HG02623 (cell line): Measurements from ENCODE around the gene IGSF3.
"Not testable (repeated sequence)": the region's sequence is repeated elsewhere in the genome, so short reads cannot be mapped to it uniquely, and the experiment has no call there.

Experiments used
- ATAC-seq: cut with Tn5 transposase; IDR thresholded peaks from one replicate; pipeline ENCODE4 v1.9.1; 2021; ENCODE audit warnings: moderate library complexity; ENCODE audit not compliant: unreplicated experiment

IGSF3 gene

DNA sequence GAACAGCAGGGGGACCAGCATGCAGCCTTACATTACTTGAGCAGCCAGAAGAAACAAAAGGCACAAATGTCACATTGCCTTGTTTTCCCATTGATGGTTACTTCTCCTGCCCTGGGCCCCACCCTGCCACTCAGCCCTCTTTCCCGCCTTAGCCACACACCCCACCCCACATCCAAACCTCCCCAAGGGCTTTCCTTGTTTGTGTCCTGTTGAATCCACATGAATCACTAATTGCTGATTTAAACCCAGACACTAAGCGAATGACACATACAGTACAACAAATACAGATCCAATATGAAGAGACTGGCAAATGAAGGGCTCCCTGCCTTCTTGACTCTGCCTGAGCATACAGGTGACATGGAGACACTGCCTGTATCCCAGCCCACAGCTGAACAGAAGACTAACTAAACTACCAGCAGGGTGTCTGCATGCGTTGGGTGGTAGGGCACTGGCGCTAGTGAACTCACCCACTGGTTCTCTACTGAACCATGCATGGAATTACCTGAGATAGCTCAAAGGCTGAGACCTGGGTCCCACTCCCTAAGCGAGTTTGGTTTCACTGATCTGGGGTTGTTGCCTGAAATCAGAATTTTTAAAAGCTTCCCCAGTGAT, 3.1 kb downstream of the IGSF3 start:
- no peak for ATAC-seq

DNA sequence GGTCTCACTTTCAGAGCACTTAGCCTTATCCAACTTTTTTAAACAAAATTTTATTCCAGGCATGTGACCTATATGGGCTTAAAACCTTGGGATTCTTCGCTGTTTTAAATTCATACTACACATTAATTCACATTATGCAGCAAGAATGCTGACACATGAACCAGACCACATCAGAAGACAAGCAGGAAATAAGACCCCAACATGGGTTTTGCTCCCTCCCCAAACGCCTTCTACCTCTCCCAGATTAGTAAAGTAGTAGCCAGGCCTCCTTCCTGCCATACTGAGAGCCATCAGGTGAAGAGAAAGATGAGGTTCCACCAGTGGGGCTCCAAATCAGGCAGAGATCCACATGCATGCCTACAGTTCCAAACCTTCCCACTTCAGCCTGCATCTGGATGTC, 3.7 kb downstream of the IGSF3 start:
- ATAC-seq = no peak

DNA sequence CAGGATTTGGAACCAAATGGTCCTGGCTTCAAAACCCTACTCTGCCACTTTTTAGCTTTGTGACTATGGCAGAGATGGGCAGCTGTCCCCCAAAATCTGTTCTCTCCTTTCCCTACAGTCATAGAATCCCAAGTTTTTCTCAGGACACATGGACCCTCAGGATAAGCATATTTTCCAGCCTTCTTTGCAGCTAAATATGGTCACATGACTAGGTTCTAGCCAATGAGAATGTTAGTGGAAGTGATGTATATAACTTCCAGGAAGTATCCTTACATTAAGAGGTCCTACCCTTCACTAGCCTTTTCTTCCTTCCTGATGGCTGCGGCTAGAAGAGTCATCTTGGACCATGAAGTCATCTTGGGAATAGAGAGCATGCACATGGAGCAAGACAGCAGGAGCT, 5.9 kb downstream of the IGSF3 start:
- no peak for ATAC-seq

DNA sequence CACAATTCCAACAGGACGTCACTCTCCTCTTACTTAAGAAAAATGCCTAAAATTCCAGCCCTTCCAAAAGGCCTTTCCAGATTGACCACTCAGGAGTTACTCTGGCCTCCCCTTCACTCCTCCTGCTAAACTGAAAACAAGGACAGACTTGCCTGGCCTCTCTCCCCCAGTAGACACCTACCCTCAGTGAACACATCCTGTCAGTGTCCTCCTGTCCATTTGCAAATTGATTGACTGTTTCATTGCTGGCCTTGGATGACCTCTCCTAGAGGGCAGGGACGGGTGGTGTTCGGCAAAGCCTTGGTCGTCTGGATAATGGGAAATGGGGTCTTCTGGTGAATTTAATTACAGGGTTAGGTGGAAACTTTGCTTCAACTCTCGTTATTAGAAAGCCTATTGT, 8.9 kb downstream of the IGSF3 start:
- not testable (repeated sequence) for ATAC-seq

DNA sequence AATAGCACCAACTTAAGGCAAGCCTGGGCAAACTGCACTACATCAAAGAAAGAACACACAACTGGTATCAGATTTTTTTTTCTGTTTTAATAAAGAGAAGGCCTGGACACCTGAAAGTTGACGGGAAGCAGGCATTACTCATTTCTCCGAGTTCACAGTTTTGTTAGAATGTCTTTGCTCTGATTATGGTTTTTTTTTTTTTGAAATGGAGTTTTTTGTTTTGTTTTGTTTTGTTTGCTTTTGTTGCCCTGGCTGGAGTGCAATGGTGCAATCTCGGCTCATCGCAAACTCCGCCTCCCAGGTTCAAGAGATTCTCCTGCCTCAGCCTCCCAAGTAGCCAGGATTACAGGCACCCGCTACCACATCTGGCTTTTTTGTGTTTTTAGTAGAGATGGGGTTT, 9.7 kb downstream of the IGSF3 start:
- not testable (repeated sequence) for ATAC-seq

DNA sequence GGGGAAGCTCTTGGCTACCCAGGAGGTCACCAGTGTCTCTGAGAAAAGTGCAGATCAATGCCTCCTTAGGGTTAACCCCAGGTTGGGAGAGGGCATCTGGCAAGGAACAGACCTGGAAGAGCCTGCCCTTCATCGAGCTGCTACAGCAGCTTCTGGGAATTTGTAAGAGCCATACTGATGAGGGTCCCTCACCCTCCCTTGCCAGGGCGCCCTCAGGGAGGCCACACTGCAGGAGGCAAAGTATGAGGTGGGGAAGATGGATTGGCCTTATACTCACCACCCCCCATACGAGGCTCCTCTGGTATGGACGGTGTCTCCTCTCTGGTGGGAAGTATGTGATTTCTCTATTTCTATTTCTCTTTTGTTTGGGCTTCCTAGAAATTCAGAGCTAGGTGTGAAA, 13.2 kb downstream of the IGSF3 start:
- ATAC-seq = no peak

DNA sequence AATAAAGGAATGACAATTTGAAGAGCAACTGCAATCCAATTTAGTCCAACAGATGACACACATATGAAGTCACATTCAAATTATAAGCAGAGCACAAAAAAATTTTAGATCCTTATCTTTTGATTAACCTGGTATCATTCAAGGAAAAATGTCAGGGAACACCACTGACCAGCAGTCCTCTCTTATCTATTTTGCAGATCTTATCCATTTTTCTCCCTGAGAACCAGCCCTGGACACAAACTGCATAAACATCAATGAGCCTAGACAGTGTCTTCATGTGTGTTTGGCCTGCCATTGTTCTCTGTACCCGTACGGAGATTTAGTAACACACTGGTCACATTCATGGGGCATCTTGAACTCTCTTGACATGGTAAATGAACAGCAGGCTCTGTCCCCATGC, 14.9 kb downstream of the IGSF3 start:
- ATAC-seq = not testable (repeated sequence)

DNA sequence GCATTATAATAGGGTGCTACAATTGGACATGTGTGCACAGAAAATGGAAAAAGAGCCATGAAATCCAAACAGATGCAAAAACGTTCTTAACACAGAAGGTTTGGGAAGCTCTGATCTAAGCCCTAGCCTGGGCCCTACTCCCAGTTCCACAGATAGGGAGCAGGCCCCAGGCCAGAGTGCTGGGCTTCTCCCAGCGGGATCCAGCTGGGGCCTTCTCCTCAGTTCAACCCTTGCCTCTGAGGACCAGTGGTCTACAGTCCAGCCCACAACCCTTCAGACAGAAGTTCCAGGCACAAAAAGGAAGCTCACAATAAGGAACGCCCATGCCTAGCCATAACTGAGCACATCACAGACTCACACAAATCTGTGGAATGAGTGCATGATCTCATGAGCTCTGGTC, 16.8 kb downstream of the IGSF3 start:
- not testable (repeated sequence) for ATAC-seq

DNA sequence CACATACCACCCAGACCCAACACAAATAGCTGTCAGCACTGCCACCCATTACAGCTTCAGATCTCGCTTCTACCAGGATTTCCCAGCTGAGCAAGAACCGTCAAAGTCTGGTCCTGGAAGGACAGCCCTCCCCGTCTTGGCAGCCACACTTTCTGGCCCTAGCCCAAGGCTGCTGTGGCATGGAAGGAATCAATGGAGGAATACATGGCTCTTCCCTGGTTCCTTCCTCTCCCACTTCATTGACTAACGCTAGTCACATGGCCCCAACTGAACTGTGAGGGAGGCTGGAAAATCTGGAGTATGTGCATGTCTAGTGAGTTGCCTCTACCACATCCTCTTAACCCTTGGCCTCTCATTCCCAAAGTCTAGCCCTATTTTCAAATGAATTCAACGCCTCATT, 18.5 kb downstream of the IGSF3 start:
- not testable (repeated sequence) for ATAC-seq

DNA sequence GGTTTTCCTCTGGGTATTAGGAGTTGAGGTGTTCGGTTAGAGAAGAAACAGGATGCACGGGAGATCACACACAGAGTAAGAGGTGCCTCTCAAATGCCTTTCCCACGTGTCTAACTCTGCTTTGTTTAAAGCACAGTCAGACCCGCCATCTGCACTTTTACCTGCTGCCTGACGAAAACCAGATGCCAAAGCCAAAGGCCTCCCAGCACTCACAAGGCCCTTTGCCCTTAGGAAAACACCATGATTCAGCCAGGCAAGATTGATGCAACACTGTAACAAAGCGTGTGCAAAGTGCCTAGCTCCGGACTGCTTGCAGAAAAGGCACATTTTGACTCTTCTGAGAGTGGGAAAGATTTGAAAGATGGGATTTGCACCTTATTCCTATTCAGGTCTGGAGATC, 19.2 kb downstream of the IGSF3 start:
- not testable (repeated sequence) for ATAC-seq

DNA sequence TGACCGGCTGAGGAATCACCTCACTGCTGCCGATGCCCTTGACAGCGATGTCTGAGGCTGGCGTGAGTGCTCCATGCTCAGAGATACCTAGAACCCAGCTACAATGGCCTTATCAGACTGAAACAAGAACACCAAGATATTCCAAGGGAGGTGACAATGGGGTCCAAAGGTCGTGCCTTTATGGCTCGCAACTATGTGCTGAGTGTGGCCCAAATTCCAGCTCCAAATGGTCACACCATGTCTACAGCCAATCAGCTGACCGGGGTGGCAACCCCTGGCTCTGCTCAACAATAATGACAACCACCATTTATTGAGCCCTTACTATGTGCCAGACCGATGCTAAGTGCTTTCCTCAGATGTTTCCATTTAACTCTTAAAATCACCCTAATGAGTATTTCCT, 20.3 kb downstream of the IGSF3 start:
- not testable (repeated sequence) for ATAC-seq

DNA sequence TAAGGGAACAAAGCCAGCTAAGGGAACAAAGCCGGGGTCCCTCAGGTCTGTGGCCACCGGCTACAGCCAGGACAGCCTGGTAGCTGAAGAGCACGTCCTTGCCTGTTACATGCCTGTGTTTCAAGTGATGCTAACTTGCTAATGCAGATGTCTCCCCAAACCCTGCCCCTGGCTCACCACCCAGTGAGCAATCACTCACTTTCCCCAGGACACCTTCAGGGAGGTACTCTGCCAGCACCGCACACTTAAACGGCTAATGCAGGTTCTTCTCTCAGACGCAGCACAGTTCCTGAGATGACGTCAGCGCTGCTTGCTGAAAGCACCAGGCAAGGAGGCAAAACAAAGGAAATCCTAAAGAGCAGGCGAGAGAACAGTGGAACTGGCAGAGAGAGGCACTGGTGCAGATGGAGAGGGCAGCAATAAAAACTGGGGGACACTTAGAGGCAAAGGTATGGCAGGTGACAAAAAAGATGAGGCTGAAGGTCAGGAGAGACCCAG, 20.8 kb downstream of the IGSF3 start:
- not testable (repeated sequence) for ATAC-seq

DNA sequence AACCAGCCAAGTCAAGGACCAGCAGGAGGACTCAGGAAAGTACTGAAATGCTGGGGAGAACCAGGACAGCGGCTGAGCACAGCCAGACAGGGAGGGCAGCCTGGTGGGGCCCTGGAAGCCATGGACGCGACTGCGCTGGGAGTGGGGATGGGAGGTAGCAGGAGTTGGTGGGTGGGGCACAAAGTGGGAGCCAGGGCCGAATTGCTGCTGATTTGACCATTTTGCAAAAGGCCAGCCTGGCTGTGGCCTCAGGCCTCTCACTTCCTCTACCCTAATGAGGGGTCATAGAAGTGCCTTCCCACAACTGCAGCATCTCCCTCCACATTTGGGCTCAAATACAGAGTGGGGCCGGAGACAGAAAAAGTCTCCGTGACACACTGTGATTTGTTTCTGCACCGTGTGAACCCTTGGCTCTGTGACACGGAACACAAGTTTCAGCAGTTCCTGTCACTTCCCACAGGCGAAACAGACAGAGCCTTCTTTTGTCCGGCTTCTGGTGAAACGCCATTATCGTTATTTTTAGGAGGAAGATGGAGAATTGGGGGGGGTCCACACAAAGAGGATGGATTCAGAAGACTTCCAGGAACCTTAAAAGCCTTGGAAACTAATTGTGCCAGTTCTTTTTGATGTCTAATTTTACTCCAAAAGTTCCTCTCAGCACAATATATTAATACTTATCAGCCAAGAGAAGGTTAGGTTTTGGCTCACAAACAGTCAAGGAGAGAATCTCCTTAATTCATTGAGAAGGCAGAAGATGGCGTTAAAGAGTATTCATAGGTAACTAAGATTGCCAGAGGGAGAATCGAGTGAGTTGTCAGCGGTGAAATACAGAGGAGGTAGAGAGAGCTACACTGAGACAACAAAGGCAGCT, 21.5 kb downstream of the IGSF3 start:
- ATAC-seq = not testable (repeated sequence)

DNA sequence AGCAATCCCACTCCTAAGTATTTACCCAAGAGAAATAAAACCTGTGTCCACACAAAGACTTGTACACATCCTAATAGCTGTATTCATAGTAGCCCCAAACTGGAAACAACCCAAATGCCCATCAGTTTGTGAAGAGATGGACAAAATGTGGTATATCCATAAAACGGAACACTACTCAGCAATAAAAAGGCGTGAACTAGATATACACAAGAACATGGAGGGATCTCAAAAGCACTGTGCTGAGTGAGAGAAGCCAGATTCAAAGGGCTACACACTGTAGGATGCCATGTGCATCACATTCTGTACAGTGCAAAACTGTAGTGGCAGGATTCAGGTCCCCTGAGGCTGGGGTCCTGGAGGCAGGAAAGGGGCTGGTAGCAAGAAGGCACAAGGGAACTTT, 22.5 kb downstream of the IGSF3 start:
- ATAC-seq = not testable (repeated sequence)

DNA sequence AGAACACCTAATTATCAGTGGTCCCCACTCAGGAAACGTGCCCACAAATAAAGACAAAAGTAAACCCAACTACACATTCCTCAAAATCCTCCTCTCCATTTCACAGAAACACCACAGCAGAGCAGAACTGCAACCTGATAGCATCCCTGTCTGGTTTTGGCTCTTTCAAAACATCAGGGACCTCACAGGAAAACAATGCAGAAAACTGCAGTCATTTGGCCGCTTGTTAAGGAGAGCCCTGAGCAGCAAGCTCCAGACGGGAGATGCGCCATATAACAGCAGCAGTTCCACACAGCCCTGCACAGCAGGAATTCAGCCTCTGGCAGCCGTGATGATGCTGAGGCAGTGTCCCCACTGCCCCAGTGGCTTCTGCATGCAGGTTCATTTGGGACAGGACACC, 23.4 kb downstream of the IGSF3 start:
- ATAC-seq = not testable (repeated sequence)

DNA sequence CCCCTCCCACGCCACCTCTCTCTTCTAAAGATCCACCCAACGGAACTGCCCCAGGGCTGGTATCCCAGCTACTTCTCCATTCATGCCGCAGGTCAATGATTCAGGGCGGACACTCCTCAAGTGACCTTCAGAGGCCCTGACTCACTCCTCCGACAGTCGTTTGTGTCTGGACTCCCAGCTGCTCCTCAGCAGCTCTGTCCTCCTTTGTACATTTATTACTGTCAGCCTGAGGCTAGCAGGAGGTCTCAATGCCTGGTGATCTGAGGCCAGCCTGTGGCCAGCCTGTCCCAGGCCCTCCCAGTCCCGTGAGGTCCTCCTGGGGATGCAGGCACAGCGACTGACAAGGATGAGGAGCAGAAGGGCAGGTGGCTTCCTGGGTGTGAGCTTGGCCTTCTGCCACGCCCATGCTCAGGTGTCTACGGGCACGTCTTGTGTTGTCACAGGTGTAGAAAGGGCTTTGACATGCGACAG, 24.2 kb downstream of the IGSF3 start:
- ATAC-seq = not testable (repeated sequence)

DNA sequence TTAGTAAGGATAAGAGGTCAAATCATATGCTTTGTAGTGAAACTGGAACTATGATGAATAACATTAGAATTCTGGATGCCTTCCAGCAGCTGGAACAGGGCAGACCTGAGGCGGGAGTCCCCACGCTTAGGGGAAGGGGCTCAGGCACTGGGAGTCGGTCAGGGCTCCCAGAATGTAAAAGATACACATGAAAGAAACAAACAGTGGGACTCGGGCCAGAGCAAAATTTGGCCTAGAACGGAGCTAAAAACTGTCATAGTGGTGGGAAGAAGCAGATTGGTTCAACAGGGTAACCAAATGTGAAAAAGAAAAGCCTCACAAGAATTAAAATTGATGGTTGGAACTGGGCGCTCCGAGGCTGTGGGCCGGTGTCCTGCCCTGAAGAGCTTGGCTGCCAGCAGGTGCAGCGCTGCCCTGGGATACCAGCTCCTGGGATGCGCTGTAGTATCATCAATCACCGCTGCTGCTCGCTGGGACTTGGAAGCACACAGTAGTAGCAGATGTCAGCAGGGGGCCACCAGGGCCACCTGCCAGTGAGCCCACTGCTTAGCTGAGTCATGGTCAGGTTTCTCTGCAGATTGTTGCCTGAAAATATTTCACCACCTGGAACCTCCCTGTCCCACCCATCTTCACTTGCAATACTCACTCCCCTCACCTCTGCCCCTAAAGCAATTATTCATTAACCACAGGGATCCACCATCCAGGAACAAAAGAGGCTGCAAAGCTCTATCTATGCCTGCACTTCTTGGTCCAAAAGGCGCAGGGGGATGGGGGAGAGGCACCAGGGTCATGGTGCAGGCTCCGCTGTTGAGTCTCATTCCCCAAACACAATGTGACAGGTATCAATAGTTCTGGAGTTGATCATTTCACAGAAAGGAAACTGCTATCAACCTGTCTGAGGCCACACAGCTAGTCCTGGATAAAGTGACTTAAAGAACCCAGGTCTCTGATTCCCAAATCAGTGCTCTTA, 24.9 kb downstream of the IGSF3 start:
- not testable (repeated sequence) for ATAC-seq

DNA sequence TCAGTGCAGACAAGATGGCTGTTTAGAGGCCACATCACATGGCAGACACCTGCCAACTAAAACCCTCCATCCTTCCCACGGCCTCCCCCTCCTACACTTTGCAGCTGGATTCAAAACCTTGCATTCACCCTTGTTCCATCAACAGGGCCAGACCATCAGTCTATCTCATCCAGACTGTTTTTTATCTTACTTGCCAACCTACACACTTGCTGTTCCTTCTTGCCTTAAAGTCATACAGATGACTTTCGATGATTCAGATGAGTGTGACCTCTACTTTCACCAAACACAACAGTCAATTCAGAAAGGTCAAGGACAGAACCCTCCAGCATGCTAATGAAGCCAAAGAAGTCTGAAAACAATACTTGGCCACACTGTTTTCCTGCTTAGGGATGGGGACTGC, 29.9 kb downstream of the IGSF3 start:
- ATAC-seq = not testable (repeated sequence)

DNA sequence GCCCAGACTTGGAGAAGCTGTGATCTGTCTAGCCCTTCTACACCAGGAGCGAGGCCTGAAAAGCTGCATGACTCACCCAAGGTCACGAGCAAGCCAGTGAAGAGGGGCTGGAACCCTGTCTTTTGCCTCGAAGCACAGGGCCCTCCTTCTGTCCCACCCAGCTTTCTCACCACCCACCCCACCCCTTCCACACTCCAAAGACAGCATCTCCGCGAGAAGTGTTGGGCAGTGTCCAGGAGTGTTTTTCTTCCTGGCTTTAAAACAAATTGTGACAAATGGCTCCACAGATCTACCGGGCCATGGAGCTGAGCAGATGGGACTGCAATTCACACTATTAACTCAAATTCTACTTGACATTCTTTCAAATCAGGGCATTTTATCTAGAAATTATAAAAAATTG, 30.9 kb downstream of the IGSF3 start:
- not testable (repeated sequence) for ATAC-seq

DNA sequence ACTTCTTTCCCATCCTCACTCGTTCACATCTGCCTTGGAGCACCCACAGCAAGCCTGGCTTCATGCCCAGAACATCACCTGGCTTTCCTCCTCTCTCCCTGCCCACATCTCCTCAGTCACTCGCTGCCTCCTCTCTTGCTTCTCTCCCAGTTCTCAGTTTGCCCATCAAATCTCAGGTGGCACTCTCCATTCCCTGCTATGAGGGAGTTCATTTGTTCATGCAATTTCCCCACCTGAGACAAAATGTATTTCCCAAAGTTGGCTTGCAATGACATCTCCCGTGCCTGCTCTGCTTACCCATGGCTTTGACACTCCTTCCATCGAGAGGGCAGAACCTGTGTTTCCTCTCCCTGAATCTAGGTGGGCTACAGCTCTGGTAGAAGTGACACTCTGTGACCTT, 33.1 kb downstream of the IGSF3 start:
- not testable (repeated sequence) for ATAC-seq
